Astrocyte (in vitro differentiated cells and primary cell): ENCODE data around the gene CEACAM3. TPM values are rescaled to one million over a fixed set of nuclear protein-coding genes. Genes with fewer than 3 reads are reported as not detected.

Experiments used
- DNase-seq: peaks from one replicate; pipeline ENCODE4 v3.0.0-alpha.2; 2010; ENCODE audit warnings: low read depth
- FAIRE-seq: peaks from 2 replicates; lab custom pipeline; 2011; peaks lifted over from hg19 to GRCh38; lab: Jason Lieb, UNC
- H2AFZ ChIP-seq: 2 replicates; pipeline ENCODE4 v1.6.0; 2012; ENCODE audit warnings: low read depth, low read length, inconsistent platforms
- H3K27ac ChIP-seq: 2 replicates; pipeline ENCODE4 v1.5.1; 2011; ENCODE audit warnings: low read depth, low read length, inconsistent platforms
- H3K27me3 ChIP-seq: 2 replicates; pipeline ENCODE4 v1.6.0; 2011; ENCODE audit warnings: low read length, inconsistent platforms; ENCODE audit not compliant: insufficient read depth
- H3K36me3 ChIP-seq: 2 replicates; pipeline ENCODE4 v1.5.1; 2011; ENCODE audit warnings: low read length, inconsistent platforms; ENCODE audit not compliant: insufficient read depth
- H3K4me1 ChIP-seq: 2 replicates; pipeline ENCODE4 v1.5.1; 2011; ENCODE audit warnings: low read length, inconsistent platforms; ENCODE audit not compliant: insufficient read depth
- H3K4me2 ChIP-seq: 2 replicates; pipeline ENCODE4 v1.6.0; 2012; ENCODE audit warnings: low read length, inconsistent platforms
- H3K4me3 ChIP-seq: 2 replicates; pipeline ENCODE4 v1.5.1; 2011; ENCODE audit warnings: low read depth, mild to moderate bottlenecking, low read length, inconsistent platforms; ENCODE audit not compliant: insufficient read depth
- H3K79me2 ChIP-seq: 2 replicates; pipeline ENCODE4 v1.6.0; 2012; ENCODE audit warnings: mild to moderate bottlenecking, low read length, inconsistent platforms; ENCODE audit not compliant: insufficient read depth
- H3K9ac ChIP-seq: 2 replicates; pipeline ENCODE4 v1.6.0; 2012; ENCODE audit warnings: mild to moderate bottlenecking, low read length, inconsistent platforms
- H3K9me3 ChIP-seq: 2 replicates; pipeline ENCODE4 v1.5.1; 2012; ENCODE audit warnings: low read depth, mild to moderate bottlenecking, low read length, inconsistent platforms; ENCODE audit not compliant: insufficient read depth
- H4K20me1 ChIP-seq: 2 replicates; pipeline ENCODE4 v1.6.0; 2012; ENCODE audit warnings: low read length, inconsistent platforms; ENCODE audit not compliant: insufficient read depth
- H3K27ac Mint-ChIP-seq: one replicate; pipeline ENCODE4 v1.8.0; 2021; ENCODE audit warnings: mild to moderate bottlenecking, mixed read lengths; ENCODE audit not compliant: unreplicated experiment
- H3K27me3 Mint-ChIP-seq: one replicate; pipeline ENCODE4 v1.8.0; 2021; ENCODE audit warnings: low read depth, mixed read lengths; ENCODE audit not compliant: unreplicated experiment
- H3K36me3 Mint-ChIP-seq: one replicate; pipeline ENCODE4 v1.8.0; 2021; ENCODE audit warnings: low read depth, mixed read lengths; ENCODE audit not compliant: unreplicated experiment
- H3K4me1 Mint-ChIP-seq: one replicate; pipeline ENCODE4 v1.8.0; 2021; ENCODE audit warnings: low read depth, mixed read lengths; ENCODE audit not compliant: unreplicated experiment
- H3K4me3 Mint-ChIP-seq: one replicate; pipeline ENCODE4 v1.8.0; 2021; ENCODE audit warnings: mild to moderate bottlenecking, moderate library complexity, mixed read lengths; ENCODE audit not compliant: unreplicated experiment
- H3K9me3 Mint-ChIP-seq: one replicate; pipeline ENCODE4 v1.8.0; 2021; ENCODE audit warnings: mild to moderate bottlenecking, mixed read lengths; ENCODE audit not compliant: unreplicated experiment
- EZH2 ChIP-seq: IDR thresholded peaks from 2 replicates; pipeline ENCODE4 v1.6.1; 2012; ENCODE audit warnings: mild to moderate bottlenecking, low read length, inconsistent platforms; ENCODE audit not compliant: insufficient read depth
- total RNA-seq: library from RNA; stranded (reverse); gene quantifications from 2 replicates; pipeline ENCODE4 v1.2.1, GENCODE V29; 2021
- TF ChIP-seq, protein P1 (sequence below): IDR thresholded peaks from 2 replicates; pipeline ENCODE4 v1.5.1; 2011; ENCODE audit warnings: low read depth, mild to moderate bottlenecking, inconsistent platforms, low read length, moderate library complexity; ENCODE audit not compliant: insufficient read depth

The CEACAM3 gene
- total RNA-seq, 1 donor from 2014 or later, result not detected

- H3K9me3 ChIP-seq, result no peaks in the 10 kb centered on the region
- no peaks in the 10 kb centered on the region for H3K27me3 ChIP-seq
- H3K4me2 ChIP-seq, result no peak overlapping the region
- no peak overlapping the region for H3K27ac ChIP-seq
- H3K79me2 ChIP-seq, result no peaks in the 10 kb centered on the region
- H3K9me3 Mint-ChIP-seq, result peaks cover 3% of the 10 kb centered on the region
- H3K9ac ChIP-seq, result no peak overlapping the region
- H3K27ac Mint-ChIP-seq, result no peak overlapping the region
- H3K4me1 Mint-ChIP-seq, result no peaks in the 10 kb centered on the region
- H4K20me1 ChIP-seq, result no peaks in the 10 kb centered on the region
- no peak for FAIRE-seq
- no peak overlapping the region for H2AFZ ChIP-seq
- no peak for DNase-seq
- H3K4me3 ChIP-seq, result no peak overlapping the region
- peaks cover 44% of the 10 kb centered on the region for H3K27me3 Mint-ChIP-seq
- no peaks in the 10 kb centered on the region for H3K36me3 Mint-ChIP-seq
- H3K4me3 Mint-ChIP-seq, result no peak overlapping the region
- TF ChIP-seq, protein P1, sequence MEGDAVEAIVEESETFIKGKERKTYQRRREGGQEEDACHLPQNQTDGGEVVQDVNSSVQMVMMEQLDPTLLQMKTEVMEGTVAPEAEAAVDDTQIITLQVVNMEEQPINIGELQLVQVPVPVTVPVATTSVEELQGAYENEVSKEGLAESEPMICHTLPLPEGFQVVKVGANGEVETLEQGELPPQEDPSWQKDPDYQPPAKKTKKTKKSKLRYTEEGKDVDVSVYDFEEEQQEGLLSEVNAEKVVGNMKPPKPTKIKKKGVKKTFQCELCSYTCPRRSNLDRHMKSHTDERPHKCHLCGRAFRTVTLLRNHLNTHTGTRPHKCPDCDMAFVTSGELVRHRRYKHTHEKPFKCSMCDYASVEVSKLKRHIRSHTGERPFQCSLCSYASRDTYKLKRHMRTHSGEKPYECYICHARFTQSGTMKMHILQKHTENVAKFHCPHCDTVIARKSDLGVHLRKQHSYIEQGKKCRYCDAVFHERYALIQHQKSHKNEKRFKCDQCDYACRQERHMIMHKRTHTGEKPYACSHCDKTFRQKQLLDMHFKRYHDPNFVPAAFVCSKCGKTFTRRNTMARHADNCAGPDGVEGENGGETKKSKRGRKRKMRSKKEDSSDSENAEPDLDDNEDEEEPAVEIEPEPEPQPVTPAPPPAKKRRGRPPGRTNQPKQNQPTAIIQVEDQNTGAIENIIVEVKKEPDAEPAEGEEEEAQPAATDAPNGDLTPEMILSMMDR, result no peak
- no peak for TF ChIP-seq EZH2
- H3K36me3 ChIP-seq, result no peaks in the 10 kb centered on the region
- no peaks in the 10 kb centered on the region for H3K4me1 ChIP-seq
Measured at GRCh38 chr19:41804336-41804735, 7.9 kb downstream of the CEACAM3 start.

- no peak for FAIRE-seq
- no peak overlapping the region for H3K9ac ChIP-seq
- Mint-ChIP-seq H3K4me1 (no peaks in the 10 kb centered on the region), H3K27me3 (peaks cover 53% of the 10 kb centered on the region), H3K9me3 (no peaks in the 10 kb centered on the region), H3K36me3 (no peaks in the 10 kb centered on the region), H3K27ac (no peak overlapping the region), H3K4me3 (no peak overlapping the region)
- no peak for DNase-seq
- TF ChIP-seq, protein P1, result no peak
- TF ChIP-seq EZH2, result no peak
- H3K4me2 ChIP-seq, result no peak overlapping the region
- H3K27me3 ChIP-seq, result no peaks in the 10 kb centered on the region
- no peak overlapping the region for H2AFZ ChIP-seq
- H3K4me3 ChIP-seq, result no peak overlapping the region
- no peaks in the 10 kb centered on the region for H3K4me1 ChIP-seq
- H3K79me2 ChIP-seq, result no peaks in the 10 kb centered on the region
- no peaks in the 10 kb centered on the region for H4K20me1 ChIP-seq
- no peaks in the 10 kb centered on the region for H3K36me3 ChIP-seq
- no peak overlapping the region for H3K27ac ChIP-seq
- H3K9me3 ChIP-seq, result no peaks in the 10 kb centered on the region
Measured at GRCh38 chr19:41807176-41807575, 10.8 kb downstream of the CEACAM3 start.

DNA sequence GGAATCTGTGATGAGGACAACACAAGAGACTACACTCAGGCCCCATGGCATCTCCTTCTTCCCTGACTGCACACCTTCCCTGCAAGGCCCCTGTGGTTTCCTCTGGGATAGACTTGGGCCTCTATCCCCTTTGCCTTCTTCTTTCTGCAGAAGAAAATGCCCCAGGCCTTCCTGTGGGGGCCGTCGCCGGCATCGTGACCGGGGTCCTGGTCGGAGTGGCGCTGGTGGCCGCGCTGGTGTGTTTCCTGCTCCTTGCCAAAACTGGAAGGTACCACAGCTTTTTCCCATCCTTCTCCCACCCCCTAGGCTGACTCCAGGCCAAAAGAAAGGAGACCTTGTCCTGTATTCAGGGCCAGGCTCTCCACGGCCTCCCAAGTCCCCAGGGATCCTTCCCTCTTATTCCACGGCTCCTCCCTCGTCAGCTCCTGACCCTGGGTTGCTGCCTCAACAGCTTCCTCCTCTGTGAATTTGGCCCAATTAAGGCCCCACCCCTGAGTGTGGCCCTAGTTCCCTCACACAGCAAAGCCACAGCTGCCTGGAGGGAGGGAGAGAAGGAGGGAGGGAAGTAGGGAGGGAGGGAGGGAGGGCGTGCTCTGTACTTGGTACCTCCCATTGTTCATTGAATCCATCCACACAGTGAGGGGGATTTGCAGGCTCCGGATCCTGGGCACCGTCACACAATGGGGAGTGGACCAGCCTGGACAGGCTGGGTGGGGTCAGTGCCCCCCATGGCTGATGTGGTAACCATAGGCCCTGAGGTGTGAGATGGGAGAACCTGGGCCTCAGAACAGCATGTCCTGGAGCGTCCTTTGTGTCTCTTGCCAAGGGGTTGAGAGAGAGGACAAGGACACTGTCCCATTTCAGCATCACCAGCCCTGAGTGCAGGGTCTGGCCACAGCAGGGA is 12.5 kb downstream of the CEACAM3 start:
- FAIRE-seq, result no peak

More for the DNA sequence above, 12.5 kb downstream of the CEACAM3 start:
- Histone ChIP-seq H3K9ac (no peak overlapping the region), H3K9me3 (no peaks in the 10 kb centered on the region), H3K4me3 (no peak overlapping the region), H3K4me1 (no peaks in the 10 kb centered on the region), H3K27ac (no peak overlapping the region), H3K4me2 (no peak overlapping the region), H3K27me3 (no peaks in the 10 kb centered on the region), H3K79me2 (no peaks in the 10 kb centered on the region), H4K20me1 (no peaks in the 10 kb centered on the region), H3K36me3 (no peaks in the 10 kb centered on the region), H2AFZ (no peak overlapping the region)
- Mint-ChIP-seq H3K4me3 (no peak overlapping the region), H3K36me3 (no peaks in the 10 kb centered on the region), H3K4me1 (no peaks in the 10 kb centered on the region), H3K27ac (no peak overlapping the region), H3K9me3 (no peaks in the 10 kb centered on the region), H3K27me3 (peaks cover 59% of the 10 kb centered on the region)
- TF ChIP-seq, protein P1, result no peak
- TF ChIP-seq EZH2, result no peak
- no peak for DNase-seq
